Hair follicular keratinocyte (primary cell): ENCODE results near the gene PTCSC3. TPM values are rescaled to one million over a fixed set of nuclear protein-coding genes. Genes with fewer than 3 reads are reported as not detected.

ENCODE experiments used
- total RNA-seq: library from RNA; depleted of rRNA; stranded (reverse); fragments of >200 nt; gene quantifications from 2 replicates; pipeline ENCODE4 v1.2.3, GENCODE V29; 2015

PTCSC3 gene
- total RNA-seq, result not detected in 2 replicates

GRCh38 chr14:36176524-36176923 lies at the start of gene PTCSC3:
TSS of gene PTCSC3 (minus strand) at chr14:36176722.

Other genes with a start within 250 kb of the PTCSC3 start
- 7.8 and 8.4 TPM in 2 replicates for gene MBIP, start 143.9 kb upstream of the PTCSC3 start, total RNA-seq